ENCODE data around the gene SLC29A1. TPM values are rescaled to one million over a fixed set of nuclear protein-coding genes. Genes with fewer than 3 reads are reported as not detected.

Gene SLC29A1
- total RNA-seq, 2 experiments from 2014 or later: 38.5 to 46.9 TPM

DNA sequence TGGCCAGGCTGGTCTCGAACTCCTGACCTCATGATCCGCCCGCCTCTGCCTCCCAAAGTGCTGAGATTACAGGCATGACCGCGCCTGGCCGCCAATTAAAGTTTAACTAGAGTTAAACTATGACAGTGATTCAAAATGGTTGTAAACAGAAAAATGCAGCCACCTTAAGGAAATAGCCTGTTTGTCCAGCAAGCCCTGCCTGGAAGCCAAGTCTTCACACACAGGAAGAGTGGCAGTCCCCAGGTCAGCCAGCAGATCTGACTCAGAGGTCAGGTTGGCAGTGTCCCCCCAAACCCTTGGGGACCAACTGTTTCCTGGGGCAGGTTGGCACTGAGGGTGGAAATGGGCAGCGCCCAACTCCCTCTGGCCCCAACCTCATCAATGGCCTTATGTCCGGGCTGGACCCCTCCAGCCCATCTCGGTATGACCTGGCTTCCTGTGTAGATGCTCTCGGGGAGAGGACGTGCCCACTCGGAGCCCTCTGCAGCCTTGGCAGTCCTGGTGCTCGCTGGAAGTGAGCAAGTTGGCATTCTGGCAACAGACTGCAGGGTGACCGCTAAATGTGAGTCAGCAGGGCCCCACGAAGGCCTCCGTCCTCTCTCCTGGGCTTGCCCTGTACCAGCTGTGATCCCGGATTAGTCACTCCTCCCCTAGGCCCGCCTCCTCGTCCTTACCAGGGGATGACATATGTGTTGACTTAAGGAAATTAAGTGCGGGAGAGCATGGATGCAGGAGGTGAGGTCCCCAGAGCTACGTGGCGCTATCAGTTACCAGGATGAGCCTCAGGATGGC lies 13.8 kb downstream of the SLC29A1 start:
- Mint-ChIP-seq H3K4me3 (peak overlapping the region; percentile 75), H3K27me3 (no peaks in the 10 kb centered on the region), H3K36me3 (ENCODE audit: low read depth) (peaks cover 6% of the 10 kb centered on the region), H3K9me3 (no peaks in the 10 kb centered on the region), H3K4me1 (peaks cover 30% of the 10 kb centered on the region), H3K27ac (peak overlapping the region; percentile 95)
- peak; percentile 62 for DNase-seq
- ChIA-PET CTCF (interaction anchor here (0.6 to 2.1 kb wide), 14 partner anchors 8 to 103 kb away, joined by 3 to 19 read pairs (median 4); partner anchors contain the start of genes AARS2, HSP90AB1, SLC29A1 and TMEM151B), POLR2A (interaction anchor here (1.3 kb wide), 1 partner anchor 9 kb away, joined by 3 read pairs; the partner anchor contains the start of gene HSP90AB1)

DNA sequence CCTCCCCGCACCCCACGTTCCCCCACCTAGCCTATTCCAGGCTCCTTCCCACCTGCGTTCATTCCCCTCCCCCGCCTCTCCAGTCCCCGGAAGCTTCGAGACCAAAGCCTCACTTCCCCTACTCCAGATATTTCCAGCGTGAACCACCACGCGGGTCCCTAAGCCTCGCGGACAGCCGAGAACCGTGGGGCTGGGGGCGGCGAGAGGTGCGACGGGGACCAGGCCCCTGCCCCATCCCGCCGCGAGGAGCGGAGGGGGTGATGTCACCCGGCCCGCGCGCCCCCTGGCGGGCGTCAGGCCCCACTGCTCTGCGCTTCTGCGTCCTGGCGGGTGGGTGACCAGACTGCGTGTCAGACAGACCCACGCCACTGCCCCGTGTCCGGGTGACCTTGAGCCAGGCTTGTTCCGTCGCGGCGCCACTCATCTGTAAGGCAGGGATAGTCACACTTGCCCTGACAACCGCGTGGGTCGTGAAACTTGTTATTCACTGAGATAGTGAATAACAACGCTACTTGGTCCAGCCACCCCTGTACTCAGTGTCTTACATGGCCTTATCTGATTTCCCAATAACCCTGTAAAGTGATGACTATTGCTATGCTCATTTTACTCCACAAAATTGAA lies 14.5 kb downstream of the SLC29A1 start:
- peaks cover 4% of the 10 kb centered on the region for H3K36me3 Mint-ChIP-seq (ENCODE audit: low read depth)
- peak; percentile 77 for DNase-seq
- H3K4me3 Mint-ChIP-seq: peak overlapping the region; percentile 75
- H3K27me3 Mint-ChIP-seq: no peaks in the 10 kb centered on the region
- H3K9me3 Mint-ChIP-seq: no peaks in the 10 kb centered on the region
- CTCF ChIA-PET: interaction anchor here (0.6 to 2.1 kb wide), 12 partner anchors 10 to 104 kb away, joined by 3 to 19 read pairs (median 4); partner anchors contain the start of genes AARS2, HSP90AB1, SLC29A1 and TMEM151B
- H3K4me1 Mint-ChIP-seq: peaks cover 28% of the 10 kb centered on the region
- H3K27ac Mint-ChIP-seq: peak overlapping the region; percentile 95
- POLR2A ChIA-PET: interaction anchor here (1.3 kb wide), 1 partner anchor 9 kb away, joined by 3 read pairs; the partner anchor contains the start of gene HSP90AB1

DNA sequence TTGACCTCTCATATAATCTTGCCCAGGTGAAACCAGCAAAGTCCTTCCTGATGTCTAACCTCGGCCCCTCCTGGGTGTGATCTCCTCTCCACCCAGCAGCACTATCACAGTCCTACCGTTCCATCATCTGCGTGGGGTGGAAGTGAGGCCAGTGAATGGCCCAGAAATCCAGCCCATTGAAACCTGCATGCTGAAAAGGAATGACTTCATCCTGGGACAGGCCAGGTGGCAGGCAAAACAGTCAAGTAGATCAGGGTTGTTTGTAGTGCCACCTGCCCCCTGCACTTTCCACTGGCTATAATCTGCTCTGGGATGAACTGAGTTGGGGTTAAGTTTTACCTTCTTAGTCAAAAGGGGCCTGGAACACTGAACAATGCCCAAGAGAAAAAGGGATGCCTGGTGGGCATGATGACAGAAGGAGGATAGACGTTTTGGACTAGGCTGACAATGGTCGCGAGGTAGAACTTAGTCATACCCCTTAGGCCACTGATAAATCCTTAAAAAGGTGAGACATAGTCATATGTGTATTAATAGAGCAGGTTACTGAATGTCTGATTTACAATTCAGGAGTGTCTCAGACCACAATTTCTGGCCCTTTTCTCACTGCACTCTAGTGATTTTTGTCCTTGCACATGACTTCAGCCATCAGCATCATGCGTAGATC lies 15.4 kb downstream of the SLC29A1 start:
- Mint-ChIP-seq H3K4me1 (peaks cover 19% of the 10 kb centered on the region), H3K27ac (peak overlapping the region; percentile 95), H3K4me3 (peak overlapping the region; percentile 75), H3K27me3 (no peaks in the 10 kb centered on the region), H3K9me3 (no peaks in the 10 kb centered on the region), H3K36me3 (ENCODE audit: low read depth) (peaks cover 2% of the 10 kb centered on the region)
- no peak for DNase-seq
- CTCF ChIA-PET: interaction anchor here (0.6 to 2.1 kb wide), 3 partner anchors 9 to 13 kb away, joined by 3 to 19 read pairs (median 5); partner anchors contain the start of gene HSP90AB1
- POLR2A ChIA-PET: no interaction called here

DNA sequence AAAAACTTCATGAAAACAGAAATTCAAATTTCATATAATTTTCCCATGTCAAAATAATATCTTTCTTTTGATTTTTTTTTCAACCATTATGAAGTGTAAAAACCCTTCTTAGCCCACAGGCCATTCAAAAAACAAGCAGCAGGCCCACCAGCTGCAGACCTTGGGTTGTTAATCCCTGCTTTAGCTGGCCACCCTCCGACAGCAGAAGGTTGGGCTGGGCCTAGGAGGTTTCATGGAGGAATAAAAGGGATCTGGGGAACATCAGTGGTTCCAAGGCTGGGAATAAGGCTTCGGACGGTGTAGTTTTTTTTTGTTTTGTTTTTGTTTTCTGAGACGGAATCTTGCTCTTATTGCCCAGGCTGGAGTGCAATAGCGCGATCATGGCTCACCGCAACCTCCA lies 19.9 kb downstream of the SLC29A1 start:
- CTCF ChIA-PET: interaction anchor here (0.6 to 7.8 kb wide), 5 partner anchors 8 to 174 kb away, joined by 4 to 66 read pairs (median 8); partner anchors contain the start of gene SLC35B2
- Mint-ChIP-seq H3K4me3 (no peak overlapping the region), H3K36me3 (ENCODE audit: low read depth) (peaks cover 13% of the 10 kb centered on the region), H3K9me3 (no peaks in the 10 kb centered on the region), H3K4me1 (peaks cover 18% of the 10 kb centered on the region), H3K27ac (no peak overlapping the region), H3K27me3 (no peaks in the 10 kb centered on the region)
- POLR2A ChIA-PET: no interaction called here
- no peak for DNase-seq

DNA sequence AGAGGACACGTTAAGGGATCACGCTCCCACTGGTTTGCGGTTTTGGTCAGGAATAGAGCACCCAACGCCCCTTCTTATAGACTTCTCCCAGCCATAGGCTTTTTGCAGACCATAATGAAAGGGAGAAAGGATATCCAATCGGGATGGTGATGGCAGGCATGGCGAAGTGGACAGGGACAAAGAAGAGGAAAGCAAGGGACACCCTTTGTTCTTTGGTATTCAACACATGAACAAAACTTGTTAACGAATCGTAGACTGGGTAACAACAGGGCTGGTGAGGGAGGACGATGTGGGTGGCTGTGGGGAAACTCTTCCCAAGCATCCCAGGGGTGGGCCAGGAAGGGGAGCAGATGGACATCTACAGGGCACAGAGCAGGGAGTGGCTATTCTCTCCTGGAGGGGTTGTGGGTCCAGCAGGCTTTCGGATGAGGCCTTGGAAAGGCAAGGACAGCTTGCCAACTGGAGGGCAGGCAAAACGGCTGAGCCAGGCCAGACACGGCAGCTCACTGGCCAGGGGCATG lies 22.1 kb downstream of the SLC29A1 start:
- H3K4me1 Mint-ChIP-seq: peaks cover 37% of the 10 kb centered on the region
- ChIA-PET POLR2A (no interaction called here), CTCF (interaction anchor here (0.6 to 7.8 kb wide), 5 partner anchors 9 to 73 kb away, joined by 3 to 66 read pairs (median 9); partner anchors contain the start of gene SLC35B2)
- peaks cover 34% of the 10 kb centered on the region for H3K36me3 Mint-ChIP-seq (ENCODE audit: low read depth)
- peak overlapping the region; percentile 95 for H3K27ac Mint-ChIP-seq
- no peak for DNase-seq
- no peaks in the 10 kb centered on the region for H3K9me3 Mint-ChIP-seq
- H3K27me3 Mint-ChIP-seq: no peaks in the 10 kb centered on the region
- peak overlapping the region; percentile 99 for H3K4me3 Mint-ChIP-seq

DNA sequence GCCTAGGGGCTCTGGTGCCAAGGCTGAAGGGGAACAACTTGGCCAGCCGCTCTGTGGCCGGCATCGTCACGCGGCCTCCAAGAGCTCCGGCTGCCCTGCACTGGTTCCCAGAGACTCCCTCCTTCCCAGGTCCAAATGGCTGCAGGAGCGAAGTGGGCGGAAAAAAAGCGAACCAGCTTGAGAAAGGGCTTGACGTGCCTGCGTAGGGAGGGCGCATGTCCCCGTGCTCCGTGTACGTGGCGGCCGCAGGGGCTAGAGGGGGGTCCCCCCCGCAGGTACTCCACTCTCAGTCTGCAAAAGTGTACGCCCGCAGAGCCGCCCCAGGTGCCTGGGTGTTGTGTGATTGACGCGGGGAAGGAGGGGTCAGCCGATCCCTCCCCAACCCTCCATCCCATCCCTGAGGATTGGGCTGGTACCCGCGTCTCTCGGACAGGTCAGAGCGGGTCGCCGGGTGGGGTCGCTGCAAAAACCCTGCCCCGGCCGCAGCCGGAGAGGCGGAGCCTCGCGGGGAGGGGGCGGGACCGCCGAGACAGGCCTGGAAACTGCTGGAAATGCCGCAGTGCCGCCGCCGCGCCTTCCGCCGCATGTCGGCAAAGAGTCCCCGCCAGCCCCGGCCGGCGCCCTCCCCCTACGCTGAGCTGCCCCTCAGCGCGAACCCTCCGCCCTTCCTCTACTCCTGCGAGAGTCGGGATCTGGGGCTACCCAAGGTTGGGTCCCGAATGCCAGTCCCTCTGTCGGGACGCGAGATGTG lies 22.7 kb downstream of the SLC29A1 start:
- Mint-ChIP-seq H3K4me1 (peaks cover 43% of the 10 kb centered on the region), H3K36me3 (ENCODE audit: low read depth) (peaks cover 41% of the 10 kb centered on the region), H3K27me3 (no peaks in the 10 kb centered on the region), H3K9me3 (no peaks in the 10 kb centered on the region), H3K4me3 (peak overlapping the region; percentile 99), H3K27ac (peak overlapping the region; percentile 95)
- ChIA-PET CTCF (interaction anchor here (1.0 to 7.8 kb wide), 7 partner anchors 8 to 84 kb away, joined by 3 to 66 read pairs (median 9); partner anchors contain the start of genes AARS2 and SLC35B2), POLR2A (interaction anchor here (0.6 to 1.9 kb wide), 3 partner anchors 9 to 23 kb away, joined by 3 to 15 read pairs (median 5); partner anchors contain the start of gene SLC29A1)
- peak; percentile 79 for DNase-seq

DNA sequence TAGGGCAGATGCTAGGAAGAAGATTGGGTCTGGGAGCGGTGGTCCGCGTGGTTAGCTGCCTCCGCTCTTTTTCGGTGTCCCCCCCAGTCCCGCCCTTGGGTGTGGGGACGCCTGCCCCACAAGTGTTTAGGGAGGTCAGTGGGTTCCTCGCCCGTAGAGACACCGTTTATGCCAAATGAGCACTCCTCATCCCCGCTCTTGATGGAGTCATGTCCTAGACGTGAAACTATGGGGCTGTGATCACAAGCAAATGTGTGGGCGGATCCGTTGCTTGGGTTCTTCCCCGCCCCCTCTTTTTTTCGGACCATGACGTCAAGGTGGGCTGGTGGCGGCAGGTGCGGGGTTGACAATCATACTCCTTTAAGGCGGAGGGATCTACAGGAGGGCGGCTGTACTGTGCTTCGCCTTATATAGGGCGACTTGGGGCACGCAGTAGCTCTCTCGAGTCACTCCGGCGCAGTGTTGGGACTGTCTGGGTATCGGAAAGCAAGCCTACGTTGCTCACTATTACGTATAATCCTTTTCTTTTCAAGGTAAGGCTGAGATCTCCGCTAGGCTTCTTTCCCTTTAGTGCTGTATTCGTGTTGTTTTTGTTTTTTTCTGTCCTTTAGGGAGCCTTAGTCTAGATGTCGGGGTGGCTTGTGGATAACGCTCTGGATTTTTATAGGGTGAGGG lies 23.4 kb downstream of the SLC29A1 start, which contains the start of gene HSP90AB1:
HSP90AB1 (plus strand) TSS at position 439 of the 675 bp plus-strand sequence. CDS start 1,529 bp downstream, outside the sequence.
- DNase-seq: peak; percentile 97
- POLR2A ChIA-PET: interaction anchor here (0.5 to 1.9 kb wide), 5 partner anchors 9 to 144 kb away, joined by 3 to 15 read pairs (median 3); partner anchors contain the start of gene SLC29A1
- Mint-ChIP-seq H3K9me3 (no peaks in the 10 kb centered on the region), H3K36me3 (ENCODE audit: low read depth) (peaks cover 48% of the 10 kb centered on the region), H3K27ac (peak within 1 kb of the TSS; percentile 95), H3K4me1 (peaks cover 48% of the 10 kb centered on the region), H3K4me3 (peak within 1 kb of the TSS; percentile 99), H3K27me3 (no peaks in the 10 kb centered on the region)
- CTCF ChIA-PET: interaction anchor here (0.7 to 7.8 kb wide), 7 partner anchors 9 to 85 kb away, joined by 3 to 66 read pairs (median 5); partner anchors contain the start of genes AARS2 and SLC35B2

DNA sequence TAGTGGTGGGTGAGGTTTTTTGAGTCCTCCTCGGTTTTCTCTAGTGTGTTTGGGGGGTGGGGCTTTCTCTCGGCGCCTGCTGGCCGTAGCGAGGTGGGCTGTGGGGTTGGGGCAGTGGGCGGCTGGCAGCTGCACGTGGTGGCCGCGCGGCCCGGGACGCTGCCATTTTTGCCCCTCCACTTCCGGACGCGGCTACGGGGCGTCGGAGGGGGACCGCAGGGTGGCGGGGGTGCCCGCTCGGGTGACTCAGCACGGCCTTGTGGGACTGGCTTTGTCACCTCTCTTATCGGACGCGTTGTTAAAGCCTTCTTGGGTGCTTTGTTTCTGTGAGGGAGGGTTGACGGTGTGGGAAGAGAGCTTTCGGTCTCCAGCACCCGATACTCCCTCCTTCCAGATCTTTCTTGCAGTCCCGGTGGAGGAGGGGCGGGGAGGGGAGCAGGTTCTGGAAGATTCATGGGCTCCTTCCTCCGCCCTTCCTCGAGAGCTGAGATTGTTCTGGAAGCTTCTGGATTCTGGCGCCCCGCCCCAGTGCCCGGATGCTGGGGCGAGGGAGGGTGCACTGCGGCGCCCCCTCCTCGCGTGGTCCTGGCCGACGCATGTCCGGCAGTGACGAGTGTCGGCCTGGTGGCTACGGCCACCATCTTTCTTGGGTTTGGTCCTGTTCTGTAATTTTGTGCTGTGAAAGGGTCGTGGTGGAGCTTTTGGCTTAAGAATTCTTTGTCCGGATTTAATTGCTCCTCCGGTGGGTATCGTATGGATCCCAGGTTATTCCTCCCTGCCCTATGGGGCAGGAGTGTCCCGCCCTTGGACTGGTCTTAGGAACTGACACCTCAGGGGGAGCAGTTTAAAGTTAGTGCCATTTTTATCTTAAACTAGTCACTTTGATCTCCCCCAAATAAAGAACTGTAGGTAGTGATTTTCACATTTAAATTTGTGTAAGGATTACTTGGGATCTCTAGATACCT lies 24.2 kb downstream of the SLC29A1 start:
- peak; percentile 82 for DNase-seq
- POLR2A ChIA-PET: interaction anchor here (0.5 to 1.9 kb wide), 4 partner anchors 8 to 145 kb away, joined by 3 to 15 read pairs (median 4); partner anchors contain the start of gene SLC29A1
- Mint-ChIP-seq H3K4me1 (peaks cover 53% of the 10 kb centered on the region), H3K4me3 (peak overlapping the region; percentile 99), H3K9me3 (no peaks in the 10 kb centered on the region), H3K27ac (peak overlapping the region; percentile 95), H3K36me3 (ENCODE audit: low read depth) (peaks cover 55% of the 10 kb centered on the region), H3K27me3 (no peaks in the 10 kb centered on the region)
- CTCF ChIA-PET: interaction anchor here (0.7 to 7.8 kb wide), 8 partner anchors 8 to 86 kb away, joined by 3 to 66 read pairs (median 5); partner anchors contain the start of genes AARS2 and SLC35B2

DNA sequence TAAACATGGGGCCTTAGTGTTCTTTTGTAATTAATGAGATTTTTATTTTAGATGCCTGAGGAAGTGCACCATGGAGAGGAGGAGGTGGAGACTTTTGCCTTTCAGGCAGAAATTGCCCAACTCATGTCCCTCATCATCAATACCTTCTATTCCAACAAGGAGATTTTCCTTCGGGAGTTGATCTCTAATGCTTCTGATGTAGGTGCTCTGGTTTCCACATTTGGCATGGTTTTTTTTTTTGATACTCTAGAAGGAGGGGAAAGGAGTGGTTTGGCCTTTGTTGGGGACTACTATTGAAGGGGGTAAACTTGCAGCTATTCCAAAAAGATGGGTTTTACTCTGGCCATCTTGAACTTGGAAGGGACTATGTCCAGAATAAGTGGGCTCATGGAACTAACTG lies 25.2 kb downstream of the SLC29A1 start:
- no peak for DNase-seq
- Mint-ChIP-seq H3K4me1 (peaks cover 61% of the 10 kb centered on the region), H3K4me3 (peak overlapping the region; percentile 99), H3K27ac (peak overlapping the region; percentile 95), H3K27me3 (no peaks in the 10 kb centered on the region), H3K9me3 (no peaks in the 10 kb centered on the region), H3K36me3 (ENCODE audit: low read depth) (peaks cover 64% of the 10 kb centered on the region)
- ChIA-PET POLR2A (no interaction called here), CTCF (interaction anchor here (2.4 to 7.8 kb wide), 3 partner anchors 7 to 20 kb away, joined by 7 to 66 read pairs (median 19); partner anchors contain the start of gene SLC35B2)

Data from activated CD4-positive, alpha-beta T cell treated with anti-CD3 and anti-CD28 coated beads, Interleukin-2, amount 10 ng/mL, durations not matched to agents 7 days and 5 days (primary cell).